Measurements from ENCODE around the gene PRCD.
"Not testable (repeated sequence)": the region's sequence is repeated elsewhere in the genome, so short reads cannot be mapped to it uniquely, and the experiment has no call there.

PRCD gene

DNA sequence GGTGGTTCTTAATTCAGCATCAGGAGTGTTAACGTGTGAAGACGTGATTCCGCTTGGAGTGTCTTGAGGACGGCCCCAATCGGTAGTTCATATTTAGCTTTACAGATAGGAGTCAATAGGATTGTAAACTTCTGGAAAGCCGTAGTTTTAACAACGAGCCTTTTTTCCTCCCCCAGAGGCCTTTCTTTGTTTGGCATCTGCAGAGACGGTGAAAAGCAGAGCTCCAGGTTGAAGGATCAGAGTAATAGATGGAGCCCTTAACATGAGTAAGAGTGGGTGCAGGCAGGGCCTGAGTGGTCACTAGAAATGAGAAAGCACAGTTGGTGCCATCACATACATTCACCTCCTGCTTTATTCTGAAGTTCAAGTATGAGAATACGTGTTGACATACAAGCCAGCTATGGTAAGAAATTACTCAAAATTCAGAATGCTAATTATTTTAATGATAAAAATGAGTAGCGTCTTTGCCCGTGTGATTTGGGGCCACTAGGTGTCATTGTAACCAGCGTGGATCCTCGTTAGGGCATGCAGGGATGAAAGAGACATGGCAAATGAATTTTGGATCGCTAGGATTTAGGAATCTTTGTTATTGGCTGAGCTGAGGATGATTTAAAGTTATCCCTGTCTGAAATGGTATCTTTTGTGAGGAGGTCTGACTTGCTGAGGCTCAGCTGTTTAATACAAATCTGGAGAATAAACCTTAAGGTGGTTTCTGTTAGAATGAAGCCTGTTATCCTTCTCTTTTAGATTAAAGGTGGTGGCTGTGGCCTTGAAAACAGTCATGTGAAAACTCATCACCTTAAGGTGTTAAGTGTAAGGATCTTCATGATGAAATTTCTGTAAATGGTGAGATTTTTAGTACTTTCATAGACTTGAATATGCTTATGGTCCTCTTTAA is 18.6 kb downstream of the PRCD start:
- DNase-seq = no peak

DNA sequence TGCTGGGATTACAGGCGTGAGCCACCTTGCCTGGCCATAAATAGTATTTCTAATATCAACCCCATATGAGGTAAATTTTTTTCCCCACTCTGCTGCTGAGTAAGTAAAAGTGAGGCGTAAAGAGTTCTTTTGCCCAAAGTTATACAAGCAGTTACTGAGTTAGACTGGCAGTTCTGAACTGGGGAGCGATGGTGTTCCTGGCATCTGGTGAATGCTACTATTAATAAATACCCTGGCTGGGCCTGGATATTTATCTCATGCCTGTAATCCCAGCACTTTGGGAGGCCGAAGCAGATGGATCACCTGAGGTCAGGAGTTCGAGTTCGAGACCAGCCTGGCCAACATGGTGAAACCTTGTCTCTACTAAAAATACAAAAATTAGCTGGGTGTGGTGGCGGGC is 19.6 kb downstream of the PRCD start:
- not testable (repeated sequence) for DNase-seq

DNA sequence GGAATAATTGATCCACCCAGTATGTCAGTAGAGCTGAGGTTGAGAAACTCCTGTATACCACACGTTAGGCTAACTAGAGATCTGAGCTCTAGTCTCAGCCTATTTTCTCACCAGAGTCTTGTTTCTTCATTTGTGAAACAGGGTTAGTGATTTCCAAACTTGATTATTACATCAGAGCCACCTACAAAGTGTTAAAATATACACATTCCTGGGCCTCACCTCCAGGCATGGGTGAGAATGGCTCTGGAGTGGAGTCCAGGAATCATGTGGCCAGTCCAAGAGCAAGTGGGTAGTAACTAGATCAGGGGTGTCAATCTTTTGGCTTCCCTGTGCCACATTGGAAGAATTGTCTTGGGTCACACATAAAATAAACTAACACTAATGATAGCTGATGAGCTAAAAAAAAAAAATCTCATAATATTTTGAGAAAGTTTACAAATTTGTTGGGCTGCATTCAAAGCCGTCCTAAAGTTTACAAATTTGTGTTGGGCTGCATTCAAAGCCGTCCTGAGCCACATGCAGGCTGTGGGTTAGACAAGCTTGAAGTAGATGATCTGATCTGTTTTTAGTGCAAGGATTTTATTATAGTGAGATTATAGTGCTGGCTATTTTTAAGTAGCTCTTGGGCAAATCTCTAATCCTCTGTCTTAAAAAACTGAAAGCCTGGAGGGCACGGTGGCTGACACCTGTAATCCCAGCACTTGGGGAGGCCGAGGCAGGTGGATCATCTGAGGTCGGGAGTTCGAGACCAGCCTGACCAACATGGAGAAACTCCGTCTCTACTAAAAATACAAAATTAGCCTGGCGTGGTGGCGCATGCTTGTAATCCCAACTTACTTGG is 20.4 kb downstream of the PRCD start:
- no peak for DNase-seq

DNA sequence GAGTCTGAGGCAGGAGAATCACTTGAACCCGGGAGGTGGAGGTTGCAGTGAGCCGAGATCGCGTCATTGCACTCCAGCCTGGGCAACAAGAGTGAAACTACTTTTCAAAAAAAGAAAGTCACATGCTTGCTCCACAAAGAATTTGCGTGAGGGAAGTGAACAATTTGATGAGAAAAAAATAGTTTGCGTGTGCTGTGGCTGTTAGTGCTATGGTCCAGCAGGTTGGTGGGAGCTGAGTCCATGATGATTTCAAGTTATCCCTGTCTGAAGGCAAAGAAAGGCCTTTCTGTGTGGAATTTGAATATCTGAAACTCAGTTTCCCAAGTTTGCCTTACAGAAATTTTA is 21.0 kb downstream of the PRCD start:
- DNase-seq = no peak

DNA sequence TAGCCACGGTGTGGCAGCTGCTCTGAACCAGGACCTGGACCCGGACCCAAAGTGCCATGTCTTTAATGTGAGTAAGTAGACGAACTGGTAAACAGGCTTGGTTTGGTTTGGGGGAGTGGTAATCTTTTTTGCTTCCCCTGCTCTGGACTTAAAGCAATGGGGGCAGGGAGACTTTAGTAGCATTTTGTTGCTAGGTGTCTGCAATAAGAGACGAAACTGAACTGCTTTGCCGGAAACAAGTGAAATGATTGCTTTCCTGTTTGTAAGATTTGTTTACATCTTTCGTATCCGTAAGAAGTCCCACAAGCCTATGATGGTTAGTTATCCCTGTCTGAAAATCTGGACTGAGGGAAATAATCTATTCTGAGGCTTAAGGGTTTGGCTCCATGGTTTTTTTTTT is 21.5 kb downstream of the PRCD start:
- no peak for DNase-seq

DNA sequence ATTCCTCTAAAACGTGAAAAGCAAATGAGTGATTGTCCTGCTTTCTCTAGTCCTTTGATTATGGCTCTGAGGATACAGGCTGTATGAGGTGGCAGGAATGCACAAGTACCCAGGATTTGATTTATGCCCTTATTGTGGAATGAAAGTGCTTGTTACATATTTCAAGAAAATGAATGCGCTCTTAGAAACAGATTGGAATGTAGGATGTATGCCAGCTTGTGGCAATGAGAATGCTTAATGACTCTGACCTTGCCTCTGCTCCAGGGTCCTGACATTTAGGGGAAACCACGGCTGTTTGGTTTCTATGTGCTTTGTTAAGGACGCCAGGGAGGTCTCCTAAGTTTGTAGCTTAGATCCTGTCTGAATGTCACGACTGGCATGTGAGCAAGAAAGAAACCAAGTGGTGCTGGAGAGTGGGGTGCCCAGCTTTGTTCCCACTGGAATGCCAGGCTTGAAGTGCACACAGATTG is 22.0 kb downstream of the PRCD start:
- no peak for DNase-seq

DNA sequence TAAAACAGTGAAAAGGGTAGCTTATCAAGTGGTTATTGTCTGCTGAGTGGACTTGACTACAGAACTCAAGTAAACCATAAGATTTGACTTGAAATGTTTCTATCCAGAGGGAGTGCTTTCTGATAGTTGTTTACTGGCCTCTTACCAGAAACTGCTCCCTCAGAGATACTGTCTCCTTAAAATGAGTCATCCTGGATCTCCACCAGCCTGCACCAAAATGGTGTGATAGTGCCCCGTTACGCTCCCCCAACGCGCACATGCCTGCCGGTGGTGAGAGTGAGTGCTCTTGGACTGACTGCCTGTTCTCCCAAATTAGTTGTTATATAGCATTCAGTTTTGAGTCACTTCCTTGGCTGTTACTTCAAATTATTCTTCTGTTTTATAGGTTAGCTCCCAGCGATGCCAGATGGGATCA is 22.9 kb downstream of the PRCD start:
- no peak for DNase-seq

DNA sequence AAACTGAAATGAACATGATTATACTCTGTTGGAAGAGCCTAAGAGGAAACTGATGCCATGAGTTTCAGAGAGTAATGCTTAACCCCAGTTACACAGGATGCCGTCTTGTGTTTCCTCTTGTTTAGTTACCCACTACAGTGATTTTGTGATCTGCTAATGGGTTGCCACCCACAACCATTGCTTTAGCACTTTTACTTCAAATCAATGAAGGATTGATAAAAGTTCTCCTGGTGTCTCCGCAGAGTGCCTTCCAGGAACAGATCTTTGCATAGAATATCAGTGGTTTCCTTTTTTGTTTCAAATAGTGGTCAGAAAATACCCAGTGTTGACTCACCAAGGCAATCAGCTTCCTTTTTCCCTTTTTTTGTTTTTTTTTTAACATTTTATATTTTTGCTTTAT is 23.5 kb downstream of the PRCD start:
- DNase-seq = not testable (repeated sequence)

DNA sequence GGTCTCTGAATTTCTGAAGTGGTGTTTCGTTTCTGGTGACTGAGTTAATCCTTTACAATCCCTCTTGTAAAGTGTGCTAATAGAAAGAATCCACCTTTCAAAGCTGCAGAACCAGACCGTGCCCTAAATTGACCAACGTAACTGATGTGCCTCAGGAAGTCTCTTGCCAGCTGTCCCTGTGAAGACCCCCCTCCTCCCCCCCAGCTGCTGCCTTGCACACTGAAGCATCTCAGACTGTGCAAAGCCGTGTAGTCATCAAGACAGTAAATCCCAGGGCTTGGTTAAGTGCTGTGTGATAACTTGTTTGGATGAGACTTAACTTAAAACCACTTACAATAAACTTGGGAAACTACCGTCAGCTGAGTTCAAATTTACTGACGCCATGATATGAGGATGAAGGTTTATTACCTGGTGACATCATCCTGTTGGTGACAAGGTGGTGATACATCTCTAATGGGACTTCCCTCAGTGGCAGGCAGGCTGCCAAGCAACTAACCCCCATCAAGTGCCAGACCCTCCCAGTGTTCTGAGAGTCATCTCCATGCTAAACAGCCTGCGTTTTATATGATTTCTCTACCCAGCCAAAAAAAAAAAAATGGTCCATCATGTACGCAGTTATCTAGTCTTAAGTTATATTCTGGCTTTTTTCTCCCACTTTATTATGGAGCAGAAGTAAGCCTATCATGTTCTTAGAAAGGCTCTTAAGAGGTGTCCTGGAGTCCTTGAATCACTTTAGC is 25.3 kb downstream of the PRCD start:
- not testable (repeated sequence) for DNase-seq

DNA sequence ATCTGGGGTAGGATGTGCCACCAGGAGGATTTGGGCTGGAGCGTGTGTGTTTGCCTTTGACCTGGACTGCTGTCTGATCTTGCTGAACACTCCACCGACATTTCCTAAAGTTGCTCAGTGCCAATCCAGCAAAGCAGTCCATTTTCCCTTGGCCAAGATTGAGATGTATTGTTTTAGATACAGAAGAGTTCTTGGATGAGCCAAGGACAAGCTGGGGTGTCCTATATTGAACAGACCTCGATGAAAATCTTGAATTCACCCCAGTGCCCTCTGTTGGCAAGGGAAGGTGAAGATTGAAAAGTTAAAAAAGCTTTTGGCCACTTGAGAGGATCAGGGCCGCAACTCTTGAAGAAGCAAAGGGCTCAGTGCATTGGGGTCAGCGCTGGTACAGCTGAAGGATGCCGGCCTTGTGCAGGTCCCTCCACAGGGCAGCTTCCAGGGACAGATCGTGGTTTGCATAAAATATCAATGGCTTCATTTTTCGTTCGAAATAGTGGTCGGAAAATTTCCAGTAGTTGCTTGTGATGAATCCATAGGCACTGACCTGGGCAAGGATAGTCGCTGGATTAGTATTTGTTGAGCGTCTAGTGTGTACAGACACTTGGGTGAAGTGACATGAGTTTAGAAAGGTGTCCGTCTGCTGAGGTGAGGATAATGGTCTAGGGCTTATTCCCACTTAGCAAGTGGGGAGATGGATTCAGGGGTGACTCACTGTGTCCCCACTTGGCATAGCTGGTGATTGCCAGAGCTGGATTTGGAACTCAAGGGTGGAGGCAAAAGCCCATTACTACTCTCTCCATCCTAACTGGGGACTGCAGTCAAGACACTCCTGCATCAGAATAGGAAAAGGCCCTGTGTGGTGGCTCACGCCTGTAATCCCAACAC is 26.1 kb downstream of the PRCD start:
- DNase-seq = no peak

DNA sequence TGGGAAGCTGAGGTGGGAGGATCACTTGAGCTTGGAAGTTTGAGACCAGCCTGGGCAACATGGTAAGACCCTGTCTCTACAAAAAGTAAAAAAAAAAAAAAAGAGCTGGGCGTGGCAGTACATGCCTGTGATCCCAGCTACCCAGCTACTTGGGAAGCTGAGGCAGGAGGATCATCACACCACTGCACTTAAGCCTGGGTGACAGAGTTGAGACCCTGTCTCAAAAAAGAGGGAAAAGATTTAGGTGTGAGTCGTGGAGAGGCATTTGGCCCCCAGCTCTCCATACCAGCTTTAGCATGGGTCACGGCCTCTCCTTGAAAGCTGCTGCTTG is 26.7 kb downstream of the PRCD start:
- no peak for DNase-seq

DNA sequence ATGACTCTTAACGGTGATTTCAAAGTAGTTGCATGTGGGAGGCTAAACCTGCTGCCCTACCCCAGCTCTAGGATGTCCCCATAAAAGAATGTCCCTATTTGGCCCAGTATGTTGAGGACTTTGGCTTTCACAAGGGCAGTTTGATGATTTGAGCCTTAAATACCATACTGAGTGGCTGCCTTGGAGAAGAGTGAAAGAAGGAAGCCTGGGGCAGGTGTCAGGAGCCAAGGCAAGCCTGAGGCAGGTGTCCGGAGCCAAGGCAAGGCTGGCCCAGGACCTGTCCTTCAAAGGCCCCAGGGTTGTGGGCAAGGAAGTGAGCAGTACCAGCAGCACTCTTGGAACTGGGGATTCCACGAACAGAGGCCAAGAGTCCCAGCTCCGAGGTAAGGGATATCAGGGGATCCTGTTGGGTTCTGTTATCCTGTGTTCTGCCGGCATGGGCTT is 27.2 kb downstream of the PRCD start:
- no peak for DNase-seq

DNA sequence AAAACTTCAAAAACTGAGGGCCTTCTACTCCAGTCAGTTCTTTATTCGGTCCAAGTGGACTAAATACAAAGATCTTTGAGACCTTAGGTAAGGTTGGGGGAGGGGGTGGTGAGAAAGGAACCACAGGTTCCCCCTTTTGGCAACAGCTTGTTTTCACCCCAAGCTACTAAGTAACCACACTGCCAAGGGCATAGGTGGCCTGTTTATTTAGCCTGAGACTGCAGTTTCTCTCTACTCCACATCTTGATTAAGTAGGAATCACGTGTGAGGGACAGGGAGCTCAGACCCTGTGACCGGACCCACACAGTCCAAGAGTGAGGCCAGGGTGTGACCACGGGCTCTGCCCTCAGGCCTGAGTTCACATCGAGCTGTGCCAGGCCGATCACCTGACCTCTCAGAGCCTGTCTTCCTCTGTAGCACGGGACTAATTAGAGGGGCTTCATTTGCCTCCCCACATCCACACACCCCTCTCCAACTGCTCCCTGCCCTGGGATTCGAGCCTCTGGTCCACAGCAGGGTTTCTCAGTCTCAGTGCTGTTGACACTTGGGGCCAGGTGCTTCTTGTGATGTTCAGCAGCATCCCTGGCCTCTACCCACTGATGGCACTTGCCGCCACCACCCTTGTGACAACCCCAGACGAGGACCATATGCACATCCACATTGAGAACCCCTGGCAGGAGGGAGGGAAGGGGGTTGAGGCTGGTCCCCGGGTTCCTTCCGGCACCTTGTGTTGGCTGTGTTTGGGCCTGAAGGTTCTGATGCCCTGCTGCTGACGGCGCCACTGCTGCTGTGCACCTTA is 28.0 kb downstream of the PRCD start:
- no peak for DNase-seq

DNA sequence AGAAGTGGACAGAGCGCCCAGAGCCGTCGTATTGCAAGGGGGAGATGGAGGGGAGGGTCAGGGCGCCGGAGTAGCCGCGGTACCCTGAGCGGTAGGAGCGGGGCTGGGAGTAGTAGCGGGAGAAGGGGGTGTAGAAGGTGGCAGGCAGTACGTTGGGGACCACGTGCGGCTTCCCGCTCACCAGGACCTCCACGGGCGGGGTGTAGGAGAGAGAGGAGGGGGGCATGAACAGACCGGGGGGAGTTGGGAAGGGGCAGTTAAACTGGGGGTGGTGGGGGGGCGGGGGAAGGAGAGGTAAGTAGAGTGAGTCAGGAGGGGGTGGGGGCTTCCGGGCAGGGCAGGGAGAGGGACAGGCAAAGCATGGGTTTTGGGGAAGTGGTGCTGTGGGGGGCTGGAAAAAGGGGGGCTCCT is 29.0 kb downstream of the PRCD start:
- DNase-seq = no peak

DNA sequence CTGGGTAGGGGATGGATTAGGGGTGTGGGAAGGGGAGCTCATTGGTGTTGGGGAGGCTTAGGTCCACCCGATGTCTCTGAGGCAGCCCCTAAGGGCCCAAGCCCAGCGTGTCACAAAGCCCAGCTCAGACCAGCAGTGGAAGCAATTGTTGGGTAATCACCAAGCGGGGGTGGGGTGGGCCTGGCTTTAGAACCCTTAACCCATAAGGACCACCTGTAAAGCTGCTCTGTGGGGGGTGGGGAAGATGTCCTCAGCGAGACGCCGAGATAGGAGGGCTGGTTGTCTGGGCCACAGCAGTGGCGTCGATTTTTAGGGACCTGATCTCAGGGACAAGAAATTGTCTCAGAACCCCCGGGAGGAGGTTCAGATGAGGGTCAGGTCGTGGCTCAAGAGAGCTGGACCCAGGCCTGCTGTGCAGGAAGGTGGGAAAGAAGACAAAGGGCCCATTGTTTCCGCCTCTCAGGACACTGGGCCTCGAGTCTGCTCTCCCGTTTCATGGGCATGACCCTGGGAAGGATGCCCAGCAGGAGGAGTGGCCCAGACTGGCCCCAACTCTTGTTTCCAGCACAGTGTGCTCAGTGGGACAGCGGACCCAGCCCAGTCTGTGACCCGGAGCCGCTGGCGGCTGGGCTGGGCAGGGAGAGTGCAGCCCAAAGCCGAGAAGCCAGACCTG is 29.9 kb downstream of the PRCD start:
- no peak for DNase-seq

DNA sequence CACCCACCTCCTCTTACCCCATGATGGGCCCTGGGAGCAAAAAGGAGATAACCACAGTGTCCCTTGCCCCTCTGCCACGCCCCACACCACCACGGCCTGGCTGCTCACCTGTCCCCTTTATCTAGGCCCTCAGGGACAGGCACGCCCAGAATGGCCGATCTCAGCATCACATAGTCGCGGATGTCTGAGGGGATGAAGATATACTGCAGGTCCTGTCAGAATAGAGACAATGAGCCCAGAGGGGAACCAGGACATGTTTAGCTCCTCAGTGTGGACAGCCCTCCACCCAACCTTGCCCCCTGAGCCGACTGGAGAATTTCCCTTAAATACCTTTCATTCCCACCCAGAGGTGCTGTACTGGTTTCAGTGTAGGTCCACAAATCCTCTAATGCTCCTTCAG is 30.6 kb downstream of the PRCD start:
- no peak for DNase-seq

DNA sequence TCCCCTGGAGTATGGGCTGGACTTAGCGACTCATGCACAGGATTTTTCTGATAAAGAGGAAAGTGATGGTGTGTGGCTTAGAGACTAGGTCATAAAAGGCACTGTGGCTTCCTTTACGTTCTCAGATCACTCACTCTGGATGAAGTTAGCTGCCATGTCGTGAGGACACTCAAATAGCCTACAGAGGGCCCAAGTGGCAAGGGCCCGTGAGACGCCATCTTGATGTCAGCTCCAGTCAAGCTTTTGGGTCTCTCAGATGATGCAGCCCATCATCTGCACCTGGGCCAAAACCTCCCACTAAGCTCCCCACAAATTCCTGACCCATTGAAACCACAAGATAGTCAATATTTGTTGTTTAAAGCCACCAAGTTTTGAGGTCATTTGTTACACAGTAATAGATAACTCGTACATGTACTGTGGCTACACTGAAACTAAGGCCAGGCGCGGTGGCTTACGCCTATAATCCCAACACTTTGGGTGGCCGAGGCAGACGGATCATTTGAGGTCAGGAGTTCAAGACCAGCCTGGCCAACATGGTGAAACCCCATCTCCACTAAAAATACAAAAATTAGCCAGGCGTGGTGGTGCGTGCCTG is 31.1 kb downstream of the PRCD start:
- no peak for DNase-seq

DNA sequence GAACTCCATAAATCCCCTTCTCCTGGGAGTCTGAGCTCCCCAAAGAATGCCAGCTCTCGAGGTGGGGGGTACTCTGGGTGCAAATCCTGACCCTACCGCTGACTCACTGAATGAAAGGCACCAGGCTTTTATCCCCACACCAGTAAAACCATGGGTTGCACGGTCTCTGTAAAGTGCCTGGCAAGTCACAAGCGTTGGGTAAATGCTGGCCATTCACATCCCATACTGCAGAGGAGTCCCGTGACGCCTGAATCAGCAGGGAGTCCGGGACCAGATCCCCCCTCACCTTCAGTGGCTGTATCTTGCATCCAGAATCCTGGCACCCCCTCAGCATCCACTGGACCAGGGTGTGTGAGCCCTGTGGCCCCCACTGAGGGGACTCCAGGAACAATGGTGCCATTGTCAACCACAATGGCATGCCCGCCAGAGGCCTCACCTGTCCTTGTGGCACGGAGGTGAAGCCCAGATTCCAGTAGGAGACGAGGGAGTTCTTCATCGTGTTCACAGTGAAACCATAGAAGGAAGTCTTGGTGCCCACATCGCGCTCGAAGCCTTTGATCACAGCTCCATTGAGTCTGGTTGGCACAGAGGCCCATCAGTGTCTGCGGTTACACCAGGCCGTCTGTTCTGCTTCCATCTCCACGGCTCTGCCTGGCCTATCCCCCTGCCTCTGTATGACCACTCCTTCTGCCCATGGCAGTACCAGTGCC is 32.5 kb downstream of the PRCD start:
- no peak for DNase-seq

DNA sequence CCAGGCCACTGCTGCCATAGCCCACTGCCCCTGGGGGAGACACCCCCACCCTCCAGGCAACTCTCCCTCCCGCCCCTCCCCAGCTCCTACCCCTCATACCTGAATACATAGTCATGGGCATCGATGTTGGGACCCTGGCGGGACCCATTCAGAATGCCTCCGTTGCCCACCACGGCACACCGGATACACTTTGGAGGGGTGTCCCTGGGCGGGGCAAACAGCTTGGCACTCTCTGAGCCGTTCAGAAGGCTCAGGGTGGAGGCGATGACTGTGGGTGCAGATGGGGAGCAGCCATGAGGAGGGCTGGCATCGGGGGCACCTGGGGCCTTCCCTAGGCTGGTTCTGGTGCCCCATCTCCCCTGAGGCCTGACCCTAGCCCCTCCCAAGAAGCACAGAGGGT is 33.3 kb downstream of the PRCD start:
- DNase-seq = no peak

DNA sequence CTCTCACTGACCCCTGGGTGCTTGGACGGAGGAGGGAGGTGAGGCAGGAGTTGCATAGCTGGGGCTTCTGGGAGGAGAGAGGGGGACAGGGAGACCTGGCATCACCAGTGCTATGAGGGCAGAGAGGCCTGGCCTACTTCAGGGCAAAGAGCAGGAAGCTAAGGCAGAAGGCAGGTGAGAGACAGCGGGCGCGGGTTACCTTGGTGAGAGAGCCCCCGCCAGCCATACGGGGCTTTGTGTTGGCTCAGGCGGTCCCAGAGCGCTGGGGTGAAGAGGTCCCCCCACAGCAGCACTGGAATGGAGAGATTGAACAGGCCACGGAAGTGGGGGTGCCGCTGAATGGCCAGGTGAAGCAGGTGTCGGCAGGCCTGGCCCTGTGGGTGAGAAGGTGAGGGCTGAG is 34.3 kb downstream of the PRCD start:
- no peak for DNase-seq

Measured in NCI-H2227 treated with DMSO at 0.1 percent for 48 hours (cell line).